GM12874 (cell line): ENCODE measurements around the gene SSX2IP.

Source experiments
- TF ChIP-seq, protein P1 (sequence below): IDR thresholded peaks from 2 replicates; pipeline ENCODE4 v1.5.1; 2011; ENCODE audit warnings: low read depth, mild to moderate bottlenecking, control low read depth, low read length, moderate library complexity; ENCODE audit not compliant: insufficient read depth

Gene SSX2IP

DNA sequence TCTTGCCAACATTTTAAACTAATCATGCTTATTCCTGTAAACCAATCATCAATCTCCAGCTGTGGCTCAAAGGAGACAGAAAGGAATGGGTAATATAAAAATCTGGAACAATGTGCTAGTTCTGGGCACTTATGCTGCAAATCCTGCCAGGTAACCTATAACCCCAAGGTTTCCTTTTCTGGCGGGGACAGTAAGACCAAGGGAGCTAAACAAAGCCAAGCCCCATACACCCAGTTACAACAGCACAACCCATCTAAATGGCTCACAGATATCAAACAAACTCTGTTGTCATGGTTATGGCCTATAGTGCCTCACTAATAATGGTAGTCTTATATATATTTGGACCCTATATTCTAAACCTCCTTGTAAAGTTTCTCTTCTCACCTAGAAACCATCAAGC, 79.2 kb downstream of the SSX2IP start:
- TF ChIP-seq, protein P1, sequence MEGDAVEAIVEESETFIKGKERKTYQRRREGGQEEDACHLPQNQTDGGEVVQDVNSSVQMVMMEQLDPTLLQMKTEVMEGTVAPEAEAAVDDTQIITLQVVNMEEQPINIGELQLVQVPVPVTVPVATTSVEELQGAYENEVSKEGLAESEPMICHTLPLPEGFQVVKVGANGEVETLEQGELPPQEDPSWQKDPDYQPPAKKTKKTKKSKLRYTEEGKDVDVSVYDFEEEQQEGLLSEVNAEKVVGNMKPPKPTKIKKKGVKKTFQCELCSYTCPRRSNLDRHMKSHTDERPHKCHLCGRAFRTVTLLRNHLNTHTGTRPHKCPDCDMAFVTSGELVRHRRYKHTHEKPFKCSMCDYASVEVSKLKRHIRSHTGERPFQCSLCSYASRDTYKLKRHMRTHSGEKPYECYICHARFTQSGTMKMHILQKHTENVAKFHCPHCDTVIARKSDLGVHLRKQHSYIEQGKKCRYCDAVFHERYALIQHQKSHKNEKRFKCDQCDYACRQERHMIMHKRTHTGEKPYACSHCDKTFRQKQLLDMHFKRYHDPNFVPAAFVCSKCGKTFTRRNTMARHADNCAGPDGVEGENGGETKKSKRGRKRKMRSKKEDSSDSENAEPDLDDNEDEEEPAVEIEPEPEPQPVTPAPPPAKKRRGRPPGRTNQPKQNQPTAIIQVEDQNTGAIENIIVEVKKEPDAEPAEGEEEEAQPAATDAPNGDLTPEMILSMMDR = no peak

DNA sequence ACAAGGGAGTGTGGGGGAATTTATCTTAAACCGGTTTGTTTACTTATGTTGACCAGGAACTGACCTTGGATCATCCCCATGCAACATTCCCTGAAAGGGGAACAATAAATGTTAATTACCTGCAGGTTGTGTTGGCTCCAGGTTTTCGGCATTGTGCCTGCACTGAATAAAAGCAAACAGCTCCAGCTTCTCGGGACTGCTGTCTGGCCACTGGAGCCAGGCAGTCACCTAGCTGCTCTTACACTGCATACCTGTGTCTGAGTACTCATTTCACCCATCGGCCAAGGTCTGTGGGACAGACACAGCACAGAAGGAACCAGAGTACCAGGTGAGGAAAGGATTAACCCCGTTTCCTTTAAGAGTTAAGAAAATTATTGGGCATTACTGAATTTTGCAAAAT, 83.3 kb downstream of the SSX2IP start:
- TF ChIP-seq, protein P1 = no peak

DNA sequence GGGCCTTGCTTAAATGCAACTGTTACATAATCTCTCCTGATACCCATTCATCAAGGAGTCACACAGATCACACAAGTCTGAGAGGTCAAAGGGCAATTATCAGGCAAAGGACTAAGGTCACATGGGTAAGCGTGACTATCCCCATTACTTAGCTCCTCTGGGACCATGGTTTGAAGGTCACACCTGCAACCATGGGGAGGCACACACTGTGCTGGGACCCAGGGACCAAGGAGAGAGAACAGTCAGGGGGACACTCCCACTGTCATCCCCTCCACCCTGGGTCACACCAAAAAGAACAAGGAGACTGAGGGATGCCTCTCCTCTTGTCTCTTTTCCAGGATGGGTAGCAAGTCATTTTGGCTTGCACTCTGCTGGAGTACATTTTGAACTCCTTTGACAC, 85.1 kb downstream of the SSX2IP start:
- TF ChIP-seq, protein P1 = no peak

DNA sequence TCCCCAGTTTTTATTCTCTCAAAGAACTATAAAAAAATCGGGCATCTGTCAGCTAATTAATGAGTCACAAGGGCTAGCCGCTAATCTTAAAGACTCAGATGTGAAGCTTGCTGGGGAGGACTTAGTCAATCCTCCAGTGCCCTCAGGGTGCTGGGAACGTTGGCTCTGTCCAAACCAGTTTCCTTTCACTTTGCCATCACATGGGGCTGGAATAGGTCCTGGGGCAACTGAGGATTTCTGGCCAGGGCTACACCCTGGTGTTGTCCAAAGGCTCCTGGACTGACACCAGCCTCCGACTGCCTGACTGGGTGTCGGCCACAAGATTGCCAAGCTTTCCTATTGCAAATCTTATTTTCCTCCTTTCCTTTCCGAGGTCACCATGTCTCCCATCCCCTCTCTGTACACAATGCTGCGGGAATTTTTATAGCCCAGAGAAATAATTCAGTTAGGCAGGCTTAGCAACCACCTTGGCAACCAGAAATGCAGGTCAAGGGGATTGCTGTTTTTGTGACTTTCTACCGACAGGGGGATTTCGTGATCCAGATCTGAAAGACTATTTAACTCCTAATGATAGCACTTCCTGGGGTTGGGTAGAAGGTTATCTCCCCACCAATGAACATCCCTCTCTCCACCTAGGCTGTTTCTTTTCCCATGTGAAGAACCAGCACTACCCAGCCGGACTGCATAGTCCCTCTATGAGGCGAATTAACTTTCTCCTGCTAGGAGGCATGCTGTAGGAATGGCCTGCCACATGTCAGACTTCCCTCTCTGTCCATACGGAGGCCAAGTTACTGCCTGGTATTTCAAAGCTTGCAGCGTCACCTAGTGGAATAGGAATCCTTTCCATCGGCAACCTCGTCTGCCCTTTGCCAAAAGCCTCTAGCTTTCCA, 86.1 kb downstream of the SSX2IP start:
- TF ChIP-seq, protein P1 = no peak

DNA sequence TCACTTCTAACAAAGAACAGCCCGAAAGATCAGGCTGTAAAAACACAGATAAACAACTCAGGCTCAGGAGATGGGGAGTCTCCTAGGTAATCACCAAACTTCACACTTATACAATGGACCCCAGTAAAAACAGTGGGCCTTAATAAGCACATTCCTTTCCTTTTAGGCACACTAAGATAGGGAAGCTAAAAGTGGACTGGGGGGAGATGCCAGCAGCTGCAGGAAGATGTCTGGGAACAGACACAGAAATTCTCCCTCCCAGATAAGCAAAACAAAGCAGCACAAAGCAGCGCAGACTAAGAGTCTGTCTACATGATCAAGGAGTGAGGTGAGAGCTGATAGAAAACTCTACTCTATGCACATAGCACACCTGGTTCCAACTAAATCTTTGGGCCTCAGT, 87.0 kb downstream of the SSX2IP start:
- TF ChIP-seq, protein P1 = no peak

DNA sequence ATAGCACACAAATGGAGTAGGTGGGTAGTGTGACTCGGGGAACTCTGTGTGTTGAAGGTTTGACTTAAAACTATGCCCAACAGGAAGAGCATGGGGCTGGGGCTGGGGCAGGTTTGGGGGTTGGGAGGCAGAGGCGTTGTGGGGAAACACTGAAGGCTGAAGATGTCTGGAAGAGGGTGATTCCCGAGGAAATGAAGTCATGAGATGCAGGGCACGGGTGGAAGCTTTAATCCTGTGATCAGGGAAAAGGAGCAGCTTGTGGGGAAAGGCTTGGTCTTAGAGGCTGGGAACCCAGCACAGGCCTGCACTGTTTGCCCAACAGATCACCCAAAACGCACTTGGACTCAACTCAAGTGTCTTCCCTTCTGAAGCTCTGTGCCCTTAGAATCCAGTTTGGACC, 89.5 kb downstream of the SSX2IP start:
- TF ChIP-seq, protein P1 = no peak

DNA sequence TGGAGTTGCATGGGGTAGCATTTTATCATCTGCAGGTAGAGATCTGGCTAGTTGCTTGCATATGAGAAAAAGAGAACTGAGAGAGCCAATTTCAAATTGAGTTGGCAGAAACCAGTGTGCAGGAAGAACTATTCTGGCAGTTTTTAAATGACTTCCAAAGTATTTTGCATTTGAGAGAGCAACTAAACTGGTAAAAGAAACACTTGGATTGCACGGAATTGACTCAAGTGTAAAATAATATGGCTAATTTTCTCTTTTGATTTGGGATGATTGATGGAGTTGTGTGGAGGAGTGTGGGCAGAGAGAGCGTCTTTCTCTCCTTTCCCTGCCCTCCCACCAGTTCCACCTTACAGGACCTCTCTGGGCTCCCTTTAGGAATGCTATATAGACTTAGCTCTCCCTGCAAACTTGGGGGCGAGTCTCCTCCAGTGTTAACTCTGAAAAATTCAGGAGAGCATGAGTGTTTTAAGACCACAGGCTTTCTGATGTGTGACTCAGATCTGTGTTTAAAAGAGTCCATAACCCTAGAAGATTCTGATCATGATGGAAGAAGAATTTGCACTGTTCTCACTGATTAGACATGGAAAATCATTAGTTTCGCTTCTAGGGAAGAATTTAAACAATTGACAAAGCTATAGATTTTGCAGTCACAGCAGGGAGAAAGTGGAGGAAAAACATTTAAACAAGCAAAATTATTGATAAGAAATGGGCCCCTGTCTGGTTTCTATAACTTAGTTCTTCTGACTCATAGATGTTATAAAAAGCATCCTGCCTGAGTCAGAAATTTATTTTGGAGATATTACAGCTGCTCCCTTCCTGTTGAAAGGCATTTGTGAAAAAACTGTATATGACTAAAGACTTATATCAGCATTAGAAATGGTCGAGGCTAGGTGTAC, 91.2 kb downstream of the SSX2IP start:
- TF ChIP-seq, protein P1 = no peak
